Measurements from ENCODE around the gene RAB29. TPM values are rescaled to one million over a fixed set of nuclear protein-coding genes. Genes with fewer than 3 reads are reported as not detected.

Gene RAB29
- total and polyA plus RNA-seq, 2 experiments from 2014 or later, result 16.8 to 18.1 TPM

- Histone ChIP-seq H4K20me1 (ENCODE audit: insufficient read depth) (no peaks in the 10 kb centered on the region), H3K27me3 (replicated peaks; ENCODE audit: insufficient read depth) (no peaks in the 10 kb centered on the region), H3K9me3 (ENCODE audit: low read depth) (no peaks in the 10 kb centered on the region), H3K4me2 (ENCODE audit: unreplicated experiment) (no peak overlapping the region), H3K9ac (no peak overlapping the region), H3K4me3 (no peak overlapping the region), H3F3A (ENCODE audit: insufficient read depth) (no peaks in the 10 kb centered on the region), H3K79me2 (ENCODE audit: insufficient read depth) (no peaks in the 10 kb centered on the region), H3K27ac (no peak overlapping the region), H2AFZ (no peak overlapping the region), H3K4me1 (ENCODE audit: insufficient read depth) (no peaks in the 10 kb centered on the region), H3K9me2 (ENCODE audit: insufficient read depth) (no peaks in the 10 kb centered on the region), H3K36me3 (ENCODE audit: low read depth) (no peaks in the 10 kb centered on the region; the same call in 1 of the 2 replicates)
- no peak for TF ChIP-seq EZH2phosphoT487 (IDR thresholded peaks at IDR 0.05; ENCODE audit: insufficient read depth, low read depth)
- TF ChIP-seq EZH2 (IDR thresholded peaks at IDR 0.05; ENCODE audit: insufficient read depth, poor library complexity, severe bottlenecking), result no peak
- WGBS, 2 experiments (ENCODE audit: low coverage in 1 of 2, low lambda C conversion rate in 2 of 2, missing lambda C conversion rate in 2 of 2), result 81 to 87% methylated on average over 4 of the region's 4 CpGs
- DNase-seq, result peak; percentile 43
- in situ Hi-C loops (cut with MboI), result no loop called here
These were observed 8.6 kb upstream of the RAB29 start for GRCh38 chr1:205783904-205784303.

GRCh38 chr1:205783433-205783795 lies 8.1 kb upstream of the RAB29 start:
- Histone ChIP-seq H3K27me3 (replicated peaks; ENCODE audit: insufficient read depth) (no peaks in the 10 kb centered on the region), H3K9ac (no peak overlapping the region), H3K9me3 (ENCODE audit: low read depth) (no peaks in the 10 kb centered on the region), H3K9me2 (ENCODE audit: insufficient read depth) (no peaks in the 10 kb centered on the region), H3F3A (ENCODE audit: insufficient read depth) (no peaks in the 10 kb centered on the region), H3K36me3 (ENCODE audit: low read depth) (no peaks in the 10 kb centered on the region), H3K79me2 (ENCODE audit: insufficient read depth) (no peaks in the 10 kb centered on the region), H4K20me1 (ENCODE audit: insufficient read depth) (no peaks in the 10 kb centered on the region), H3K27ac (no peak overlapping the region), H3K4me1 (ENCODE audit: insufficient read depth) (no peaks in the 10 kb centered on the region), H3K4me2 (ENCODE audit: unreplicated experiment) (no peak overlapping the region), H2AFZ (no peak overlapping the region), H3K4me3 (no peak overlapping the region)
- TF ChIP-seq EZH2phosphoT487 (IDR thresholded peaks at IDR 0.05; ENCODE audit: insufficient read depth, low read depth) (no peak), EZH2 (IDR thresholded peaks at IDR 0.05; ENCODE audit: insufficient read depth, poor library complexity, severe bottlenecking) (no peak)
- in situ Hi-C loops (cut with MboI), result no loop called here
- DNase-seq, result no peak

- DNase-seq, result no peak
- Histone ChIP-seq H3K27me3 (replicated peaks; ENCODE audit: insufficient read depth) (no peaks in the 10 kb centered on the region), H3K27ac (no peak overlapping the region), H3K4me2 (ENCODE audit: unreplicated experiment) (no peak overlapping the region), H3K9me3 (ENCODE audit: low read depth) (no peaks in the 10 kb centered on the region), H3K36me3 (ENCODE audit: low read depth) (no peaks in the 10 kb centered on the region), H3K9me2 (ENCODE audit: insufficient read depth) (no peaks in the 10 kb centered on the region), H3K4me3 (no peak overlapping the region), H2AFZ (no peak overlapping the region), H3K9ac (no peak overlapping the region), H3K79me2 (ENCODE audit: insufficient read depth) (no peaks in the 10 kb centered on the region), H3F3A (ENCODE audit: insufficient read depth) (no peaks in the 10 kb centered on the region), H4K20me1 (ENCODE audit: insufficient read depth) (no peaks in the 10 kb centered on the region), H3K4me1 (ENCODE audit: insufficient read depth) (no peaks in the 10 kb centered on the region)
- in situ Hi-C loops (cut with MboI), result no loop called here
- TF ChIP-seq EZH2 (IDR thresholded peaks at IDR 0.05; ENCODE audit: insufficient read depth, poor library complexity, severe bottlenecking), result no peak
- TF ChIP-seq EZH2phosphoT487 (IDR thresholded peaks at IDR 0.05; ENCODE audit: insufficient read depth, low read depth), result no peak
- 45 to 61% methylated on average over 4 of the region's 4 CpGs for WGBS, 2 experiments (ENCODE audit: low coverage in 1 of 2, low lambda C conversion rate in 2 of 2, missing lambda C conversion rate in 2 of 2)
These were observed 7.5 kb upstream of the RAB29 start for GRCh38 chr1:205782627-205783432.

- Histone ChIP-seq H3K4me2 (ENCODE audit: unreplicated experiment) (no peak overlapping the region), H4K20me1 (ENCODE audit: insufficient read depth) (no peaks in the 10 kb centered on the region), H3K4me1 (ENCODE audit: insufficient read depth) (no peaks in the 10 kb centered on the region), H2AFZ (no peak overlapping the region), H3K9me3 (ENCODE audit: low read depth) (no peaks in the 10 kb centered on the region), H3K9me2 (ENCODE audit: insufficient read depth) (no peaks in the 10 kb centered on the region), H3K9ac (no peak overlapping the region), H3K79me2 (ENCODE audit: insufficient read depth) (no peaks in the 10 kb centered on the region), H3F3A (ENCODE audit: insufficient read depth) (no peaks in the 10 kb centered on the region), H3K4me3 (no peak overlapping the region), H3K36me3 (ENCODE audit: low read depth) (no peaks in the 10 kb centered on the region), H3K27me3 (replicated peaks; ENCODE audit: insufficient read depth) (no peaks in the 10 kb centered on the region), H3K27ac (no peak overlapping the region)
- no peak for DNase-seq
- in situ Hi-C loops (cut with MboI), result no loop called here
- 75 to 83% methylated on average over 4 to 5 of the region's 5 CpGs for WGBS, 2 experiments (ENCODE audit: low coverage in 1 of 2, low lambda C conversion rate in 2 of 2, missing lambda C conversion rate in 2 of 2)
- TF ChIP-seq EZH2phosphoT487 (IDR thresholded peaks at IDR 0.05; ENCODE audit: insufficient read depth, low read depth) (no peak), EZH2 (IDR thresholded peaks at IDR 0.05; ENCODE audit: insufficient read depth, poor library complexity, severe bottlenecking) (no peak)
These were observed 5.1 kb upstream of the RAB29 start for GRCh38 chr1:205780335-205780734.

Data from GM23248 (cell line).